Measurements from ENCODE around the gene MITF. TPM values are rescaled to one million over a fixed set of nuclear protein-coding genes. Genes with fewer than 3 reads are reported as not detected.

MITF gene
- total RNA-seq, 2 donors from 2014 or later, result 0.50 to 3.8 TPM

- H3K36me3 Mint-ChIP-seq (ENCODE audit: low read depth), result no peaks in the 10 kb centered on the region
- DNase-seq (no peak), ATAC-seq (no peak)
- no peaks in the 10 kb centered on the region for H3K4me1 Mint-ChIP-seq
- H3K9me3 ChIP-seq (ENCODE audit: control insufficient read depth, low read length, poor library complexity, severe bottlenecking), result no peaks in the 10 kb centered on the region
- no peak overlapping the region for H3K4me3 Mint-ChIP-seq
- H3K27me3 Mint-ChIP-seq, result no peaks in the 10 kb centered on the region
- no peak overlapping the region for H3K27ac Mint-ChIP-seq
Measured at GRCh38 chr3:69827127-69827526, 87.9 kb downstream of the MITF start.

GRCh38 chr3:69828817-69829216 lies 89.6 kb downstream of the MITF start:
- H3K27me3 Mint-ChIP-seq, result no peaks in the 10 kb centered on the region
- H3K4me3 Mint-ChIP-seq, result no peak overlapping the region
- DNase-seq, result no peak
- H3K4me1 Mint-ChIP-seq, result no peaks in the 10 kb centered on the region
- no peak overlapping the region for H3K27ac Mint-ChIP-seq
- no peak for ATAC-seq
- H3K36me3 Mint-ChIP-seq (ENCODE audit: low read depth), result no peaks in the 10 kb centered on the region
- no peaks in the 10 kb centered on the region for H3K9me3 ChIP-seq (ENCODE audit: control insufficient read depth, low read length, poor library complexity, severe bottlenecking)

- Mint-ChIP-seq H3K27ac (no peak overlapping the region), H3K4me3 (no peak overlapping the region), H3K4me1 (no peaks in the 10 kb centered on the region), H3K27me3 (no peaks in the 10 kb centered on the region), H3K36me3 (ENCODE audit: low read depth) (no peaks in the 10 kb centered on the region)
- DNase-seq (no peak), ATAC-seq (no peak)
- H3K9me3 ChIP-seq (ENCODE audit: control insufficient read depth, low read length, poor library complexity, severe bottlenecking), result no peaks in the 10 kb centered on the region
Measured at GRCh38 chr3:69830147-69830546, 90.9 kb downstream of the MITF start.

GRCh38 chr3:69831737-69832136 lies 92.5 kb downstream of the MITF start:
- H3K27me3 Mint-ChIP-seq, result no peaks in the 10 kb centered on the region
- no peak overlapping the region for H3K4me3 Mint-ChIP-seq
- no peaks in the 10 kb centered on the region for H3K9me3 ChIP-seq (ENCODE audit: control insufficient read depth, low read length, poor library complexity, severe bottlenecking)
- no peaks in the 10 kb centered on the region for H3K4me1 Mint-ChIP-seq
- H3K36me3 Mint-ChIP-seq (ENCODE audit: low read depth), result no peaks in the 10 kb centered on the region
- H3K27ac Mint-ChIP-seq, result no peak overlapping the region
- DNase-seq (no peak), ATAC-seq (no peak)

- DNase-seq (no peak), ATAC-seq (no peak)
- H3K4me3 Mint-ChIP-seq, result no peak overlapping the region
- H3K27me3 Mint-ChIP-seq, result no peaks in the 10 kb centered on the region
- H3K27ac Mint-ChIP-seq, result no peak overlapping the region
- H3K36me3 Mint-ChIP-seq (ENCODE audit: low read depth), result no peaks in the 10 kb centered on the region
- no peaks in the 10 kb centered on the region for H3K4me1 Mint-ChIP-seq
- no peaks in the 10 kb centered on the region for H3K9me3 ChIP-seq (ENCODE audit: control insufficient read depth, low read length, poor library complexity, severe bottlenecking)
Measured at GRCh38 chr3:69833591-69833990, 94.3 kb downstream of the MITF start.

- no peak for DNase-seq
- H3K36me3 Mint-ChIP-seq (ENCODE audit: low read depth), result no peaks in the 10 kb centered on the region
- H3K9me3 ChIP-seq (ENCODE audit: control insufficient read depth, low read length, poor library complexity, severe bottlenecking), result no peaks in the 10 kb centered on the region
- no peak for ATAC-seq
- H3K4me1 Mint-ChIP-seq, result no peaks in the 10 kb centered on the region
- H3K27me3 Mint-ChIP-seq, result no peaks in the 10 kb centered on the region
- H3K27ac Mint-ChIP-seq, result no peak overlapping the region
- no peak overlapping the region for H3K4me3 Mint-ChIP-seq
Measured at GRCh38 chr3:69838217-69838616, 99.0 kb downstream of the MITF start.

- no peaks in the 10 kb centered on the region for H3K9me3 ChIP-seq (ENCODE audit: control insufficient read depth, low read length, poor library complexity, severe bottlenecking)
- H3K4me1 Mint-ChIP-seq, result no peaks in the 10 kb centered on the region
- no peaks in the 10 kb centered on the region for H3K36me3 Mint-ChIP-seq (ENCODE audit: low read depth)
- no peaks in the 10 kb centered on the region for H3K27me3 Mint-ChIP-seq
- ATAC-seq, result no peak
- H3K27ac Mint-ChIP-seq, result no peak overlapping the region
- DNase-seq, result no peak
- H3K4me3 Mint-ChIP-seq, result no peak overlapping the region
Measured at GRCh38 chr3:69838696-69839515, 99.6 kb downstream of the MITF start.

GRCh38 chr3:69842351-69842750 lies 103.1 kb downstream of the MITF start:
- Mint-ChIP-seq H3K36me3 (ENCODE audit: low read depth) (no peaks in the 10 kb centered on the region), H3K4me3 (no peak overlapping the region), H3K4me1 (no peaks in the 10 kb centered on the region), H3K27ac (no peak overlapping the region), H3K27me3 (no peaks in the 10 kb centered on the region)
- no peaks in the 10 kb centered on the region for H3K9me3 ChIP-seq (ENCODE audit: control insufficient read depth, low read length, poor library complexity, severe bottlenecking)
- DNase-seq (no peak), ATAC-seq (no peak)

GRCh38 chr3:69842789-69843188 lies 103.5 kb downstream of the MITF start:
- ATAC-seq (no peak), DNase-seq (no peak)
- Mint-ChIP-seq H3K27ac (no peak overlapping the region), H3K36me3 (ENCODE audit: low read depth) (no peaks in the 10 kb centered on the region), H3K27me3 (no peaks in the 10 kb centered on the region), H3K4me3 (no peak overlapping the region), H3K4me1 (no peaks in the 10 kb centered on the region)
- H3K9me3 ChIP-seq (ENCODE audit: control insufficient read depth, low read length, poor library complexity, severe bottlenecking), result no peaks in the 10 kb centered on the region

- no peaks in the 10 kb centered on the region for H3K36me3 Mint-ChIP-seq (ENCODE audit: low read depth)
- no peak overlapping the region for H3K4me3 Mint-ChIP-seq
- H3K9me3 ChIP-seq (ENCODE audit: control insufficient read depth, low read length, poor library complexity, severe bottlenecking), result no peaks in the 10 kb centered on the region
- no peaks in the 10 kb centered on the region for H3K27me3 Mint-ChIP-seq
- no peaks in the 10 kb centered on the region for H3K4me1 Mint-ChIP-seq
- H3K27ac Mint-ChIP-seq, result no peak overlapping the region
- DNase-seq, result no peak
- ATAC-seq, result no peak
Measured at GRCh38 chr3:69844706-69845105, 105.4 kb downstream of the MITF start.

- H3K4me3 Mint-ChIP-seq, result no peak overlapping the region
- H3K9me3 ChIP-seq (ENCODE audit: control insufficient read depth, low read length, poor library complexity, severe bottlenecking), result no peaks in the 10 kb centered on the region
- no peak for DNase-seq
- H3K4me1 Mint-ChIP-seq, result no peaks in the 10 kb centered on the region
- H3K27me3 Mint-ChIP-seq, result no peaks in the 10 kb centered on the region
- H3K36me3 Mint-ChIP-seq (ENCODE audit: low read depth), result no peaks in the 10 kb centered on the region
- H3K27ac Mint-ChIP-seq, result no peak overlapping the region
- no peak for ATAC-seq
Measured at GRCh38 chr3:69847303-69847702, 108.0 kb downstream of the MITF start.

- ATAC-seq (no peak), DNase-seq (no peak)
- Mint-ChIP-seq H3K27me3 (no peaks in the 10 kb centered on the region), H3K27ac (no peak overlapping the region), H3K4me1 (no peaks in the 10 kb centered on the region), H3K4me3 (no peak overlapping the region), H3K36me3 (ENCODE audit: low read depth) (no peaks in the 10 kb centered on the region)
- no peaks in the 10 kb centered on the region for H3K9me3 ChIP-seq (ENCODE audit: control insufficient read depth, low read length, poor library complexity, severe bottlenecking)
Measured at GRCh38 chr3:69848113-69848512, 108.8 kb downstream of the MITF start.

GRCh38 chr3:69850849-69851248 lies 111.6 kb downstream of the MITF start:
- no peaks in the 10 kb centered on the region for H3K9me3 ChIP-seq (ENCODE audit: control insufficient read depth, low read length, poor library complexity, severe bottlenecking)
- no peak for DNase-seq
- H3K27me3 Mint-ChIP-seq, result no peaks in the 10 kb centered on the region
- no peak overlapping the region for H3K27ac Mint-ChIP-seq
- H3K4me1 Mint-ChIP-seq, result no peaks in the 10 kb centered on the region
- no peak for ATAC-seq
- no peaks in the 10 kb centered on the region for H3K36me3 Mint-ChIP-seq (ENCODE audit: low read depth)
- H3K4me3 Mint-ChIP-seq, result no peak overlapping the region

- ATAC-seq, result no peak
- no peaks in the 10 kb centered on the region for H3K4me1 Mint-ChIP-seq
Measured at GRCh38 chr3:69853027-69853426, 113.8 kb downstream of the MITF start.

More at GRCh38 chr3:69853027-69853426, 113.8 kb downstream of the MITF start:
- Mint-ChIP-seq H3K27ac (no peak overlapping the region), H3K4me3 (no peak overlapping the region), H3K27me3 (no peaks in the 10 kb centered on the region), H3K36me3 (ENCODE audit: low read depth) (no peaks in the 10 kb centered on the region)
- no peak for DNase-seq
- no peaks in the 10 kb centered on the region for H3K9me3 ChIP-seq (ENCODE audit: control insufficient read depth, low read length, poor library complexity, severe bottlenecking)

Measured in T-helper 17 cell (primary cell).